Measurements from ENCODE around the gene FBLIM1.
A peak's percentile ranks its signal among the peaks of the same experiment; 100 is the strongest.

Gene FBLIM1

DNA sequence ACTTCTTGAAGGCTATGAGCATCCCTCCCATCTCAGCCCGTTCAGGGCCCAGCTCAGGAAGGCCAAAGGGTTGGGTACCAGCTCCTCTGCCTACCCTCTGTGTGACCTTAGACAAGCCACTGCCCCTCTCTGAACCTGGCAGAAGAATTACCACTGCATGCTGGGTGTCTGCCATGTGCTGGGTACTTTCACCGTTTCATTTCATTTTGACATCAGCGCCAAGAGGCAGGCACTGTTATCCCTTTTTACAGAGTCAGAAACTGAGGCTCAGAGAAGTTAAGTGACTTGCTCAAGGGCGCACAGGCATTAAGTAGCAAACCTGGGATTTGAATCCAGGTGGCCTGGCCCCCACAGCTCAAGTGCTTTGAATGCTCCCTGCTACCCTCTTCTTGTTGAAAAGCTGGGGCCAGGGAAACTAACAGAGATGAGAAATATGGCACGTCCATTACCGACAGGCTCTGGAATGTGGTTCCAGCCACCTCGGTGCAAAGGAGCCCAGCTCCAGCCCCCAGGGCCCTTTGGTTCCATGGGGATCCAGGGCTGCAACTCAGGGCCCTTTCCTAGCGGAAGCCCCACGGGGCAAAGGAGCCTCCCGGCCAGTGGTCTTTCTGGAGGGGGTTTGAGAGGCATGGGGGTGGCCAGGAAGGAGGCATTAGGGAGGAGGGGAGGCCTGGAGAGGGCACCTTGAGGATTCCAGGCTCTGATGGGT, 9.8 kb upstream of the FBLIM1 start:
- DNase-seq = no peak

DNA sequence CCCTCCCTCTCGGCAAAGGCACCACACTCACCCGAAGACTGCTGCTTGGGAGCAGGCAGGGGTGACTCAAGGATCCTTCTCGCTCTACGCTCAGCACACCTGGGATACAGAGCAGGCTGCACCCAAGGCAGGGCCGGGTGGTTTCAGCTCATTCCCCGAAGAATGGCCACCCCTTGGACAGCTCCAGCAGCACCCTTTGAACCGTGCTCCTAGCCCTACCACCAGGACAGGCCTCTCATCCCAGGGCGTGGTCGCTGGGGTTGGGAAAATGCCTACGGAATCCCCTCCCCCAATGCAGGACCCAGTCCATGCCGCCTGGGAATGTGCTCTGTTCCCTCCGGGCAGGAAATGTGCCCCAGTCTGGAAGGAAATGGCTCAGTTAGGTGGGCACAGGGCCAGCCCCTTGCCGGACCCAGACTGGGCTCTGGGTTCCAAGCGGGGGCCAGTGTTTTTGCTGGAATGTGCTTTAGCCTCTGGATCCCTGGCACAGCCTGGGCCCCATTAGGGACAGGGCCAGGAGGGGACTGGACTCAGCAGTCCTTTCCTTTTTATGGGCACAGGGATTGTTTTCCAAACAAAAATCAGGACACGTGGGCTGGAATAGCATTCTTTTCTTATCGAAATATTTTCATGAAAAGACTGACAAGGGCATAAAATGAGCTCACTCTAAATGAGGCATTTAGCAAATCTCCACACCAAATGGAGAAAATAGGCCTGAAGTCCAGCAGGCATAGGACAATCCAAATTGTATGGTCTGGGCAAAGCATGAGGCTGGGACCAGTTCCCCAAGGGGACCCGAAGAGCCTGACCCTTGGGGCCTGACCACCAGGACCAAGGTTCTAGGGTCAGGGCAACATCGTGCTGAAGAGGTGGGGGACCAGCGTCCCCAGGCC, 8.9 kb upstream of the FBLIM1 start:
- DNase-seq = peak; percentile 39

DNA sequence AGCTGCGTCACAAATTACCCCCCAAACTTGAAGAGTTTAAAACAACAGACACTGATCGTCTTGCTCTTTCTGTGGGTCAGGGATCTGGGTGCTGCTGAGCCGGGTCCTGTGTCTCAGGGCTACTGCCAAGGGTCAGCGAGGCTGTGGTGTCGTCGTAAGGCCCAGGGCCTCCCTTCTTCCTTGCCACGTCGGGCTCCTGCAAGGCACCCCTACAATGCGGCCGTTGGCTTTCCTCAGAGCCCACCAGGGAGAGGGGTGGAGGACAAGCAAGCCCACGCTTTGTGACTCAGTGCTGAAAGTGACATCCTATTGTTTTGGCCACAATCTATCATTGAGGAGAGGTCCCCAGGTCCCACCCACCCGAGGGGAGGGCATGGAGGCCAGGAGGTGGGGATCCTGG, 7.7 kb upstream of the FBLIM1 start:
- no peak for DNase-seq

DNA sequence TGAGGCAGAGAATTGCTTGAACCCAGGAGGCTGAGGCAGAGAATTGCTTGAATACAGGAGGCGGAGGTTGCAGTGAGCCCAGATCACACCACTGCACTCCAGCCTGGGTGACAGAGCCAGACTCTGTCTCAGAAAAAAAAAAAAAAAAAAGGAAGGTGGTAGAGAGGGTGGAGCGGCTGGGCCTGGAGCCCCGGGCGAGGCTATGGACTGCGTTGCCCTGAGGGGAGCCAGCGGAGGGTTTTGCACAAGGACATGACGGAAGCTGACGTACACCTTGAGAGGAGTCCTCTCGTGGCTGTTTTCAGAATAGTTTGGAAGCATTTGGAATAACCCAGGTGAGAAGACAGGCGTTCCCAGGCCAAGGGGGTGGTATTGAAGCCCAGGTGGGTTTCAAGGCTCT, 6.9 kb upstream of the FBLIM1 start:
- no peak for DNase-seq

DNA sequence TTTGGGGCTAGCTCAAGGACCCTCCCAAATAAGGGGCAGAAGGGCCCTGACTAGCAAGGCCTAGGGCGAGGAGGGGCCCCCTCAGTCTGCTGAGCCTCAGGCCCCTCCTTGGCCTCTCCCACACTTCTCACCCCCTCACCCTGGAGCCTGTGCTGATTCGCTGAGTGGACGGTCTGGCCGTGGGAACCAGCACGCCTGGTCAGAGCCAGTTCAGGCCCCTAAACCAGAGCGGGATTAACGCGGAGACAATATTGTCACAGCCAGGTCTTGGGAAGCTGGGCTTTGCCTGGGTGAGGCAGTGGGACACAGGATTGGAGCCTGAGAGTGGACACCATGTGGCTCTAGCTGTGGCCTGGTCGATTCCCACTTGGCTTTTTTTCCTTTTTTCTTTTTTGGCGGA, 4.8 kb upstream of the FBLIM1 start:
- no peak for DNase-seq

DNA sequence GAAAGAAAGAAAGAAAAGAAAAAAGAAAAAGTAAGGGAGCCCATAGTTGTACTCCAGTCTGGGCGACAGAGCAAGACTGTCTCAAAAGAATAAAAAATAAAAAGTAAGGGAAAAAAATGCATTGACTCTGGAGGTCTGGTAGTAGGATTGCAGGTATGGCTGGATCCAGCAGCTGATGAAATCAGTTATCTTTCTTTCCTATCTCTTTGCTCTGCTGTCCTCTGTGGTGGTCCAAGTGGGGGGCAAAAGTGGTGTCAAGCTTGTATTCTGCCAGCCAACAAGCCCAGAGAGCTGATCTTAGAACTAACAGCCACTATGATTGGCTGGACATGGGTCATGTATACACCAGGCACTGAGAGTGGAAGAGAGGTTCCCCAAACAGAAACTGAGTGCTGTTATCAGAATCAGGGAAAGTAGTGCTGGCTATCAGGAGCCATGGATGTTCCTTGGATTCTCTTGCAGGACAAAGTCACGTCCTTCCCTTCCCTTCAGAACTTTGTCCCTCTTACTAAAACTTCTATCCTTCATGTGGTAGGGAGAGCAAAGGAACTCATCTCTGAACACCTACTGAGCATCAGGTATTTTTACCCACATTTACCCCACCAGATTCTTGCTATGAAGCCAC, 3.5 kb upstream of the FBLIM1 start:
- no peak for DNase-seq

DNA sequence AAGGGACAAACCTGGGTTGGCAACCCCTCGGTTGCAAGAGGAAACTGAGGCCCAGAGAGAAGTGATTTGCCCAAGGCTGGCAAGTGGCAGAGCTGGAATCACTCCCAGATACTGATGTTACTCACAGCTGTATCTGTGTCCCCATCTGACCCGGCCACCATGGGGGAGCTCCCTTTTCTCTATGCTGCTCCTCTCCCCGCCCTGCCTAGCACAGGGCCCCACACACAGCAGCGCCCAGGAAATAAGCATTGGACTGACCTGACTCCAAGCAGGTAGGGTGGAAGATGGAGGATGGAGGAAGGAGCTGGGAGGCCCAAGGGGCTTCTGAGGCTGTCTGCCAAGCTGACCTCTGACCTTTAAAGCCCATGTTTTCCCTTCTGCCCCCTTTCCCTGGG, 3.0 kb upstream of the FBLIM1 start:
- no peak for DNase-seq

DNA sequence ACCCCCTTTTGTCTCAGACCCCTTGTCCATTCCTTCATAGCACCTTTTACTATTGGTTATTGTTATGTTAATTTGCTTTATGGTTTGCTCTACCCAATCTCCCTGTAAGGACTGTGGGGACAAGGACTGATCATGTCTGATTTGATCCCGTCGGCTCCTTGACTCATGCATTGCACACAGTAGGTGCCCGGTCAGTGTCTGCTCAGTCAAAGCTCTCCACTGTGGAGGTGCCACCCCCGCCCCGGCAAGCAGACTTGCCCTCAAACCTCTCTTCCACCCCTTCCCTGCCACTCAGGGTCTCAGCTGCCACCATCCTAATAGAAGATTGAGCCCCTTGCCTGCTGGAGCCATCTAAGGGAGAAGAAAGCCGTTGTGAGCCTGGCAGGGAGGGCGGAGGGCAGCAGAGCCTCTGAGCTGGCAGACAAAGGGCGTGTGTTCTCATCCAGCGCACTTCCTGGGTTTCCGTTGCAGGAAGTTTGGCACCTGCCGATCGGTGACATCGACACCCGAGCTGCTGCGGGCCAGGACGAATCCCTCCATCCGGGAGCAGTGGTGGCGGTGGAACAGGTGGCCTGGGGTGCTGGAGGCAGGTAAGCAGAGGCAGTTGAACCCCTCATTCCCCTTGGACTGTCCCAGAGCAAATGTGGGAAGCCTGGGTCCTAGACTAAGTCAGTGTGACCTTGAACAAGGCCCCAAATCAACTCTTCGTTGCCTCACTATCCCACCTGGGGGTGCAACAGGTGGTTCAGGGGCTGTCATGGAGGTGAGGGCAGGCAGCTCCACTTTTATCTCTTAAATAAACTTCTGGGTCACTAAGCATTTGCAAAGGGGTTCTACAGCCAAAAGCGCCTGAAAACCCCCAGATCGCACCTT, 2.2 kb upstream of the FBLIM1 start:
- no peak for DNase-seq

DNA sequence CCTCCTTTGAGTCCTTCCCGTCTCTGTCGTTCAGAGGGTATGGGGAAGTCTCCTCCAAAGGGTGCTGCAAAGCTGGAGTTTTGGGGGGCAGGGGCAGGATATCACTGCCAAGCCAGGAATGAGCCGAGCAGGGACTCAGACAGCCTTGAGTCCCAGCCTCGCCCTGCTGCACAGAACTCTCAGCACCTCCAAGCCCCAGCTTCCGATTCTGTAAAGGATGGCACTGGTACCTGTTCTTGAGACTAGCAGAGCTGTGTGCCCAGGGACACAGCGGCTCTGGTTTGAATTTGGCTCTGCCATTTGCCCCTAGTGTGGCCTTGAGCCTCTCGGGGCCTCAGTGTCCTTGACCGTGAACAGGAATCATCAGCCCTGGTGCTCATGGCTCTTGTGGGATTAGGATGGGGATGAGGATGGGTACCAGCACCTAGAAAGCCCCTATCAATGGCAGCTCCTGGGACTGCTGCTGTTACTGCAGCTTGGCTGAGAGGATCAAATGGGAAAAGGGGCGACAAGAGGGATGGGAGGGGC, 1.5 kb upstream of the FBLIM1 start:
- no peak for DNase-seq

DNA sequence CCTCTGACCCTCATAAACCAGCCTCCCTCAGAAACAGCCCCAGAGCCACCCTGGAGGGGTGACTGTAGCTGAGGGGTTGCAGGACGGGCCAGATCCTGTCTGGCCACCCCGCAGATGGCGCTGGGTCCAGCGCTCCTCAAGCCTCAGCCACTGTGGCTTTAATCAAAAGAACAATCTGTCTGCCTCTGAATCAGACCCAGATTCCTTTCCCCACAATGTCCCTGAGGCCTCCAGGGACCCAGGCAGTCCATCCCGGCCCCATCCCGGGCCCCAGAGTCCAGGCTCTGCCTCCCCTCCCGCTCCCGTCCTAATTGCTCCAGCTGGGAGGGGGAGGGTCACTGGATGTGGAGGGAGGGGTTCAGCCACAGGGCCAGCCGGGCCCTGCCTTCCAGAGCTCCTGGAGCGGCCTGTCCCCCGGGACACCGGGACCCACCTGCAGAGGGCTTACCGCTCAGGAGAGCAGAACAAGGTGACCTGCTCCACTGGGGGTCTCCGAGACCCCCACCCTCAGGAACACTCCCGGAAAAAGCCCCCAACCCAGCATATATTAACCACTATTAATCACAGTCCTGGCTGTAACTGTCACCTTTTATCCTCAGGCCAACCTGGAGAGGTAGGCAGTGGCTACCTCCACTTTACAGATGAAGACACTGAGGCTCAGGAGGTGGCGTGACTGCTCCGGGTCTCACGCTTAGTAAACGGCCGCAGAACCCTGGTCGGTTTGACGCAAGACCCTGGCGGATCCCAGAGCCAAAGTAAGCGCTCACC, 836 bp upstream of the FBLIM1 start:
- DNase-seq = peak; percentile 59

DNA sequence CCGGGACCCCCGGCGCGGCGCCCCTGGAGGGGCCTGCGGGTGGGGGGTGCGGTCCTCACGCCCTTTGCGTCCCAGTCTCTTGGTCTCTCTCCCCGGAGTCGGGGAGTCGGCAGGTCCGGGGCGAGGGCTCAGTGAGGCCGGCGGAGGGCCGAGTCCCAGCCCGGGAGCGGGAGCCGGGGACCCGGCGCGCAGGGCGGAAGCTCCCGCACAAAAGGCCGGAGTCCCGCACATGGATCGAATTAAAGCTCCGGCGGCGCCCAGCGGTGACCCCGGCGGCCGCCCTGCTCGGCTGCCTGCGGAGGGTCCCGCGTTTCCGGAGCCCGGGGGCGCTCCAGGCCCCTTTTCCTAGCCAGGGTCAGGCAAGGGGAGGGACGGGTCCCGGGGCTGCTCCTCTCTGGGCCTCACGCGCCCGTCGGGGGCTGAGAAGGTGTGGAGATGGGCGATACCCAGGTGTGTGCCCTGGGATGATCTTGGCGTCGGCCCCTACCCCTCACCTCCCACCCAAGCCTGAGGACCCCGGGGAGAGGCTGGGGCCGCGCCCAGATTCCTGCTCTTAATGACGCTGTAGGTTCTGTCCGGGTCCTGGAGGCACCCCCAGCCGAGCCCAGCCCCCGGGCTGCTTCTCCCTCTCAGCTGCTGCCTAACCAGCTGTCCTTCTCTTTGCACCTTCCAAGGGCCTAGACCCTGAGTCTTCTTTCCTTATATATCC, 512 bp downstream of the FBLIM1 start:
- peak; percentile 28 for DNase-seq

DNA sequence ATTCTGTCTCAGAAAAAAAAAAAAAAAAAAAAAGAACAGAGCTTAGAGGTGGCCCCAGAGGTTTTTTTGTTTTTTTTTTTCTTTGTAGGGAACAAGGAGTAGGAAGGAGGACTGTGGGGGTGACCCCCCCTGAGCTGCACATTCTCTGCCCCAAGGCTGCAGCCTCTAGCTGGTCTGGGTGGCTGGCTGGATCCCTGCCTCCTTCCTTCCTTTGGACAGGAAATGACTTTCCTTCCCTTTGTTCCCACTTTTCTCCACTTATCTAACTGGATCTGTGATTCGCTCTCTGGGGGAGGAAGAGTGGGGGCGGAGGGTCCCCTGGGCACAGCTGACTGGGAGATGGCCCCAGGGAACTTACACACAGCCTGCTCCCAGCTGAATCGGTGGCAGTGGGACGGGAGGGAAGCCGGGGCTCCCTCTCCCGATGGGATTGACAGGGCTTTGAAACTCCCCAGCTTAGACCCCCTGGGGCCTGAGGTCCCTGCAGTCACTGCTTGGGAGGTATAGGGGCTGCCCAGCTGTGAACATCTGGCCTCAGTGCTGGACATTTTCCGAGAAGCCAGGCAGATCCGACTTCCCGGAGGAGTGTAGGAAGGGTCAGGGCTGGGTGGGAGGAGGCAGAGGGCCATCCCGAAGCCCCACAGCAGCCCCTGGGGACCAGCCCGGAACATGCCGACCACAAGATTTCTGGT, 2.1 kb downstream of the FBLIM1 start:
- peak; percentile 82 for DNase-seq

DNA sequence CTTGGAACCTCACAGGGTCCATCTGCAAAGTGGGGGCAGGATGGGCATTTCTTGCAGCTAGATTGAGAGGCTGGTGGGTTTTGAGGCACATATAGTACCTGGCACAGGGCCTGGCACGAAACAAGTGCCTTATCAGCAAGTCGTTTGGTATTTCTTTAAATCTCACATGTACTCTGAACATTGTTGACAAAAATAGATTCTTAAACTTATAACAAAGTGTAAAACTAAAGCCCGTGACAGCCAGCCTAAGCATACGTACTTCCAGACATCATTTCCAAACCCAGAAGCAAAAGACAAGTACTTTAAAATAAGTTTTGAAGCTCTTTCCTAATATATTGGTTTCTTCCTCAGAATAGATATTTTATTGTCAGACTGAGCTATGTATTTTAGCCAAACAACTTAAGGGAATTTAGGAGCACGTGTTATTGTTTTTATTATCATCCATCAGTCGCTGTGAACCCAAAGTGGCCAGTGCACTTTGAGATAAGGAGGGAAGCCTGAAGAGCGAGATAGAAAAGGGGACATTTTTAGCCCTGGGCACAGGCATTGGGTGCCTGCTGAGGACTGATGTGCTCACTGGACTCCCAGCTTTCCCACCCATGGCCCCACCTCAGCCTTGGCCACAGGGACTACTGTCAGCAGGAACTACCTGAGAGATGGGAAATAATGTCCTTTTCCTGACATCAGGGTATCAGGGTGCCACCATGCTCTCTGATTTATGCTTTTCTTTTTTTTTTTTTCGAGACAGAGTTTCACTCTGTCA, 3.0 kb downstream of the FBLIM1 start:
- no peak for DNase-seq

DNA sequence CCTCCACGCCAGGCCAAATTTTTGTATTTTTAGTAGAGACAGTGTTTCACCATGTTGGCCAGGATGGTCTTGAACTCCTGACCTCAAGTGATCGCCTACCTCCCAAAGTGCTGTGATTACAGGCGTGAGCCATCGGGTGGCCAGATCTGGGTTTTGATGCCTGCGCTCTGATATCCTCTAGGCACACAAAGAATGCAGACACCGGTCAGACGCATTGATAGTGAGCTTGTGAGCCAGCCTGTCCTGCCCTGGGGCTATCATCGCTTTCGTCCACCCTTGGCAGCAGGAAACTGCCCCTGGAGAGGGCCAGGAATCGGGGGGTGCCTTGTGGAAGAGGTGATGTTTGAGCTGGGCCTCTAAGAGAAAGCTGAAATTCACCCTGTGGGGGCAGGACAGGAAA, 4.0 kb downstream of the FBLIM1 start:
- no peak for DNase-seq

DNA sequence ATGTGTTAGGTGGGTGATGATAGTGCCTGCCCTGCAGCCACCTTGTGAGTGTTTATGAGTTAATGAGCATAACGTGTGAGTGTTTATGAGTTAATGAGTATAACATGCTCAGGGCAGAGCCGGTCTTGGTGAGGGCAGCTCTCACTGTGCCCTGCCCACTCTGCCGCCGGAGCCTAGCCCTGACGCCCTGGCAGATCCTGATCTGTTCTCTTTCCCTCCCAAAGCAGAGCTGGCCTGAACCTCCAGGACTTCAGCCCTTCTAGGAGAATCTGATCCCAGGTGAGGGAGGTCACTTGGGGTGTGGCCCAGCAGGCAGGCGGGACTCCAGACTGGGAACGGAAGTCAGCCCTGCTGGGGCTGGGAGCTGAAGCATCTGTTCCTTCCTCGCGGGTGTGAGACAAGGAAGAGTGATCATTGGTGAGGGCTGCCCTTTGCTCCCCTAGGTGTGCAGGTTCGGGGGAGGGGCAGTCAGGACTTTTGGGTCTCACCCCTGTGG, 5.7 kb downstream of the FBLIM1 start:
- no peak for DNase-seq

DNA sequence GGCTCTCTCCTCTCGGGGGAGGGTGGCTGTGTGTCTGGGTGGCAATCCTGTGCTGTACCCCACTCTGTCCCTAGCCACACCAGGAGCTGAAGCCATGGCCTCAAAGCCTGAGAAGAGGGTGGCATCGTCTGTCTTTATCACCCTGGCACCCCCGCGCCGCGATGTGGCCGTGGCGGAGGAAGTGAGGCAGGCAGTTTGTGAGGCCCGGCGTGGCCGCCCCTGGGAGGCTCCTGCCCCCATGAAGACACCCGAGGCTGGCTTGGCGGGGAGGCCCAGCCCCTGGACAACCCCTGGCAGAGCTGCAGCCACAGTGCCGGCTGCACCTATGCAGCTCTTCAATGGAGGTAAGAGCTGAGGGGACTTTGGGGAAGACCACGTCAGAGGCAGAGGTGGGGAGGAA, 6.3 kb downstream of the FBLIM1 start:
- no peak for DNase-seq

DNA sequence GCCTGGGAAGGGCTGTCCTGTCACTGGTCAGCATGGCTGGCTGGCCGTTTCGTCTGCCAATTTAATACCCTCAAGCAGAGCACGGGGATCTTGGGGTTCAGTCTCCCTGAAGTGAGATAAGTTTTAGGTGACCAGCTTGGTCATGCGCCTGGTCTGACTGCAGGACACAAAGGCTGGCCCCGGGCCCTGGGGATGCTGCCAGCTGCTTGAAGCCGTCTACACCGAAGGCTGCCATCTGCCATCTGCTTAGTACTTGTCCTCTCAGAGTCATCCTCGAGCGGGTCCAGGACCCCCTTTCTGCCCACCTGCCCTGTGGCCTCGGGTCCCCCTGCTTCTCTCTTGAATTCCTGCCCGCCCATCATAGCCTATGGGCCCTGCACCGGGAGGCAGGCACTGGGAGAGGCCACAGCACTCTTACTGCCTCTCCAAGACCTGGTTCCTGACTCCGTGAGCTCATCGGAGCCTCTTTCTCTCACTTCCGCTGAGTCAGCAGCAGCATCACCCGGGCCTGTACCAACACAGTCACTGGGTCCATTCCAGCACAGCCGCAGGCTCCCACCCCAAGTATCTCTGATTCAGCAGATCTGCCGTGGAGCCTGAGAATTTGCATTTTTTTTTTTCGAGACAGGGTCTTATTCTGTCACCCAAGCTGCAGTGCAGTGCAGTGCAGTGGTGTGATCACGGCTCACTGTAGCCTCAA, 7.0 kb downstream of the FBLIM1 start:
- peak; percentile 48 for DNase-seq

DNA sequence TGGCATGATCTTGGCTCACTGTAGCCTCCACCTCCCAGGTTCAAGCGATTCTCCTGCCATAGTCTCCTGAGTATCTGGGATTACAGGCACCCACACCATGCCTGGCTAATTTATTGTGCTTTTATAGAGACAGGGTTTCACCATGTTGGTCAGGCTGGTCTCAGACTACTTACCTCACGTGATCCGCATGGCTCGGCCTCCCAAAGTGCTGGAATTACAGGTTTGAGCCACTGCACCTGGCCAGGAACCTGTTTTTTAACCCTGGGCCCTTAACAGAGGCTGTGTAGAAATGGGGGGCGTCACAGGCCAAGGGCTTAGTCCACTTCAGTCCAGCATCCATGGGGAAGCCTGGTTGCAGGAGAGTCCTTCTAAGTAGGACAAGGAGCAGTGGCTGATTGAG, 9.3 kb downstream of the FBLIM1 start:
- DNase-seq = no peak

DNA sequence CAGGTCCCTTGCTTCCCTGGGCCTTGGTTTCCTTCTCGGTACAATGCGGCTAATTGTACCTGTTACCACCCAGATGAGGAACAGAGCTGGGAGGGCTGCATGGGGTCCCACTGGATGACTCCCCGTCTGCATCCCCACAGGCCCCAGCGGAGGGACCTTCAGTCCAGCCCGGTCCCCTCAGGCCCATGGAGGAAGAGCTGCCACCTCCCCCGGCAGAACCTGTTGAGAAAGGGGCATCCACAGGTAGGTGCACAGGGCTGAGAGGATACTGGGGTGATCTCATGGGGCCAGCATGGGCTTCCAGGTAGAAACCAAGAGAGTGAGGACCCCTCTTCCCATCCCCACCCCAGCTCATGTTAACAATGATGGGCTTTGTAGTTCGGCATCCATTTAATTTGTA, 9.8 kb downstream of the FBLIM1 start:
- no peak for DNase-seq

All from fibroblast of skin of right biceps (primary cell).